Small intestine (tissue), 7 donors: ENCODE data around the gene PRICKLE1. TPM values are rescaled to one million over a fixed set of nuclear protein-coding genes. Genes with fewer than 3 reads are reported as not detected.
A peak's percentile ranks its signal among the peaks of the same experiment; 100 is the strongest.

Experiments used
- DNase-seq, 2 donors: peaks; one replicate each; pipeline versions ENCODE4 v3.0.0 to v3.0.0-alpha.2; 2013
- FAIRE-seq: peaks from 2 replicates; lab custom pipeline; 2012; peaks lifted over from hg19 to GRCh38; lab: Jason Lieb, UNC
- H3K27ac ChIP-seq, 3 donors: one replicate each; pipeline ENCODE4 v1.5.1; 2013; ENCODE audit warnings: low read length in 2 of 3, mild to moderate bottlenecking in 2 of 3, control low read depth in 1 of 3, inconsistent platforms in 1 of 3, low read depth in 1 of 3, moderate library complexity in 1 of 3
- H3K27me3 ChIP-seq, 3 donors: one replicate each; pipeline ENCODE4 v1.6.1; 2013; ENCODE audit warnings: low read length in 3 of 3, inconsistent platforms in 1 of 3; ENCODE audit not compliant: control insufficient read depth in 3 of 3, insufficient read depth in 3 of 3
- H3K36me3 ChIP-seq, 3 donors: one replicate each; pipeline ENCODE4 v1.6.1; 2013; ENCODE audit warnings: low read length in 3 of 3, inconsistent platforms in 1 of 3, low read depth in 1 of 3, mild to moderate bottlenecking in 1 of 3, moderate library complexity in 1 of 3; ENCODE audit not compliant: control insufficient read depth in 3 of 3, insufficient read depth in 2 of 3
- H3K4me1 ChIP-seq, 3 donors: one replicate each; pipeline ENCODE4 v1.6.1; 2013; ENCODE audit warnings: low read length in 2 of 3, inconsistent platforms in 1 of 3, low read depth in 1 of 3, mild to moderate bottlenecking in 1 of 3, moderate library complexity in 1 of 3; ENCODE audit not compliant: control insufficient read depth in 3 of 3, insufficient read depth in 2 of 3
- H3K4me3 ChIP-seq, 3 donors: one replicate each; pipeline ENCODE4 v1.5.1; 2013; ENCODE audit warnings: low read length in 3 of 3, control low read depth in 1 of 3, inconsistent platforms in 1 of 3, low read depth in 1 of 3, mild to moderate bottlenecking in 1 of 3, moderate library complexity in 1 of 3
- H3K9me3 ChIP-seq, 2 donors: one replicate each; pipeline ENCODE4 v1.6.1; 2013; ENCODE audit warnings: low read depth in 1 of 2, low read length in 1 of 2; ENCODE audit not compliant: control insufficient read depth in 2 of 2, insufficient read depth in 1 of 2
- WGBS, 3 donors: extraction: QIAGEN DNeasy Blood & Tissue Kit; methylation state at CpG; one replicate each; pipeline ENCODE4 v1.1.7; 2013; 5-methylcytosine and 5-hydroxymethylcytosine counted together
- polyA plus RNA-seq, 4 donors: library from polyadenylated mRNA; stranded (reverse) in 3 of 4; unstranded in 1 of 4; fragments of 200-250 nt in 3 of 4; fragments of 120-200 nt in 1 of 4; gene quantifications; one replicate each; pipeline versions ENCODE4 v1.2.1 to v1.2.3, GENCODE V29; 2013
- donor health status: healthy with polysubstance abuse.
- donor health status: control.
- donor health status: control.
- donor health status: Bipolar disorder and iron deficiency.
- donor health status: healthy.

The PRICKLE1 gene
- polyA plus RNA-seq, 4 donors: 0.22 to 4.0 (median 0.82) TPM

GRCh38 chr12:42490261-42490842 is 99.2 kb downstream of the PRICKLE1 start:
- H3K4me3 ChIP-seq: no peak overlapping the region
- 83 to 93% (median 89%) methylated on average over 5 of the region's 5 CpGs for WGBS, 3 donors
- H3K27me3 ChIP-seq: no peaks in the 10 kb centered on the region
- H3K9me3 ChIP-seq: no peaks in the 10 kb centered on the region
- H3K27ac ChIP-seq: no peak overlapping the region
- no peaks in the 10 kb centered on the region for H3K36me3 ChIP-seq
- no peaks in the 10 kb centered on the region for H3K4me1 ChIP-seq
- DNase-seq (no peak), FAIRE-seq (no peak)

DNA sequence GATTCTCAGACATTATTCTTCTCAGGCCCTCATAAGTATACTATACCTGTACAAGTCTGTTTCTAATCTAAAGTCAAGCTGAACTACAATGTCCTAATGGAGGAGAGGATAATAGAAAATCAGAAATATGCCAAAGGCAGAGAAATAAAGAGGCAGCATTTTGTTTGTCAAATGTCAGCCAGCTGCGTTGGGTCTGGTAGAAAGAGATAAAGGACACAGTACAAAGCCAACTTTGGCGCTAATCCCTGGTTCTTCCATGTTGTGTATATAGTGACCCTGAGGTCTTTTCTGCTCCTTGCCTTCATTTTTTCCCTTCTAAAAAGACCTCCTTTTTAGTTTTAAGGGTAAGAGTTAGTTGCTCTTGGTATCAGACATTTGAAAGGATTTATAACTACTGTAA is 103.1 kb downstream of the PRICKLE1 start:
- DNase-seq: no peak
- Histone ChIP-seq H3K36me3 (no peaks in the 10 kb centered on the region), H3K27ac (no peak overlapping the region), H3K4me3 (no peak overlapping the region), H3K27me3 (peaks cover 0 to 5% (median 2%) of the 10 kb centered on the region in 3 donors), H3K9me3 (no peaks in the 10 kb centered on the region), H3K4me1 (no peaks in the 10 kb centered on the region)
- WGBS, 3 donors: 50 to 79% (median 64%) methylated on average over 2 of the region's 2 CpGs
- no peak for FAIRE-seq

DNA sequence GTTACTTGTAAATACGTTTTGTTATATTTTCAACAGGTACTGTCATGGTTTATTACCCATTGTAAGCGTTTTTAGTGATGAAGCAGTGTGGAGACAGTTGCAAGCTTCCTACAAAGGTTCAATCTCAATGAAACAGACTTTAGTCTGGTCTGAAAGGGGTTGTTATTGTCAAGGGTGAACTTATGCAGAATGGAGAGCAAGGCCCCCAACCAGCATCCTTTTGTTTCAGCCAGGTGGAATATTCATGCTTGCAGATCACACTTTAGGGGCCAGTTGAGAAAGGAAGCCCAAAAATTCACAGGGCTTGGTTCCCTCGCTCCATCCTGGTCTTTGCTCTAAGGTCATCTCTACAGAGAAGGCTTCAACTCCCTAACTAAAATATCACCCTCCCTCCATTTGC is 103.7 kb downstream of the PRICKLE1 start:
- FAIRE-seq (no peak), DNase-seq (no peak)
- H3K27ac ChIP-seq: no peak overlapping the region
- H3K27me3 ChIP-seq: peaks cover 0 to 5% (median 2%) of the 10 kb centered on the region in 3 donors
- H3K4me1 ChIP-seq: no peaks in the 10 kb centered on the region
- WGBS, 3 donors: 77 to 92% (median 77%) methylated on average over 3 of the region's 3 CpGs
- no peak overlapping the region for H3K4me3 ChIP-seq
- no peaks in the 10 kb centered on the region for H3K9me3 ChIP-seq
- no peaks in the 10 kb centered on the region for H3K36me3 ChIP-seq

DNA sequence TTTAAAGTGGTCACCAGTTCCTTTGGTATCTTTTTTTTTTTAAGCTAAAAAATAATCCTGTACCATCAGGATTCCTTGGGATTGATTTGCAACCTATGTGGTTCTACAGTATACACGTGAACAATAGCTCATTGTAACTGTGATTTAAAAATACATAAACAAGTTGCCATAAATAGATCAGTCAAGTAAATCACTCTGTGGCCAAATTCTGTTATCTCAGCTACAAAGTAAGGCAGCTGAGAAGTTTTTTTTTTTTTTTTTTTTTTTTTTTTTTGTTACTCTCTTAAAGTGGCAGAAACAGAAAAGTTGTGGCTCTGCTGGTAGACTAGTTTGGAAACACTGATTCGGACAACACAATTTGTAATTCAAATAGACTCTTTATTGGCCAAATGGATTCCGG is 104.5 kb downstream of the PRICKLE1 start:
- no peaks in the 10 kb centered on the region for H3K4me1 ChIP-seq
- no peak overlapping the region for H3K27ac ChIP-seq
- no peak for DNase-seq
- H3K4me3 ChIP-seq: no peak overlapping the region
- H3K36me3 ChIP-seq: no peaks in the 10 kb centered on the region
- FAIRE-seq: no peak
- no peaks in the 10 kb centered on the region for H3K9me3 ChIP-seq
- H3K27me3 ChIP-seq: peaks cover 0 to 5% (median 2%) of the 10 kb centered on the region in 3 donors
- 57 to 63% (median 61%) methylated on average over 3 of the region's 3 CpGs for WGBS, 3 donors

DNA sequence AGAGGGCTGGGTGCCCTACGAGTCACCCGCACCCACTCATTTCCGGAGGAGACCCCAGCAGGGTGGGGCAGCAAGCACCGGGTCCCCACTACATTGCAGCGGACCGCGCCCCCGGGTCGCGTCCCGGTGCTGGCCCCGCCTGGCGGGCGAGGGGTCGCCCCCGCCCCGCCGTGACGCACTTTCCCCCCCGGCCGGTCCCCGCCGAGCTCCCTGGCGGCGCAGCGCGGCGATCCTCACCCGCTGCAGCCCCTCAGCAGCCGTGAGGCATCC is 106.1 kb downstream of the PRICKLE1 start:
- Histone ChIP-seq H3K4me1 (no peaks in the 10 kb centered on the region), H3K27ac (peak overlapping the region; percentile 29 to 74 (median 67)), H3K27me3 (peaks cover 0 to 5% (median 2%) of the 10 kb centered on the region in 3 donors), H3K36me3 (no peaks in the 10 kb centered on the region), H3K9me3 (no peaks in the 10 kb centered on the region), H3K4me3 (peak overlapping the region; percentile 36 to 80 (median 74))
- 1% methylated on average over 22 to 30 of the region's 30 CpGs for WGBS, 3 donors
- DNase-seq (no peak), FAIRE-seq (no peak)

- 0 to 2% (median 1%) methylated on average over 66 to 83 of the region's 83 CpGs for WGBS, 3 donors
- DNase-seq (peak; percentile 30 to 87), FAIRE-seq (no peak)
- Histone ChIP-seq H3K9me3 (no peaks in the 10 kb centered on the region), H3K4me1 (no peaks in the 10 kb centered on the region), H3K36me3 (no peaks in the 10 kb centered on the region), H3K4me3 (peak overlapping the region; percentile 36 to 80 (median 74)), H3K27me3 (peaks cover 0 to 5% (median 2%) of the 10 kb centered on the region in 3 donors), H3K27ac (peak overlapping the region; percentile 29 to 74 (median 66))
Measured at GRCh38 chr12:42482748-42483520, 106.6 kb downstream of the PRICKLE1 start.

DNA sequence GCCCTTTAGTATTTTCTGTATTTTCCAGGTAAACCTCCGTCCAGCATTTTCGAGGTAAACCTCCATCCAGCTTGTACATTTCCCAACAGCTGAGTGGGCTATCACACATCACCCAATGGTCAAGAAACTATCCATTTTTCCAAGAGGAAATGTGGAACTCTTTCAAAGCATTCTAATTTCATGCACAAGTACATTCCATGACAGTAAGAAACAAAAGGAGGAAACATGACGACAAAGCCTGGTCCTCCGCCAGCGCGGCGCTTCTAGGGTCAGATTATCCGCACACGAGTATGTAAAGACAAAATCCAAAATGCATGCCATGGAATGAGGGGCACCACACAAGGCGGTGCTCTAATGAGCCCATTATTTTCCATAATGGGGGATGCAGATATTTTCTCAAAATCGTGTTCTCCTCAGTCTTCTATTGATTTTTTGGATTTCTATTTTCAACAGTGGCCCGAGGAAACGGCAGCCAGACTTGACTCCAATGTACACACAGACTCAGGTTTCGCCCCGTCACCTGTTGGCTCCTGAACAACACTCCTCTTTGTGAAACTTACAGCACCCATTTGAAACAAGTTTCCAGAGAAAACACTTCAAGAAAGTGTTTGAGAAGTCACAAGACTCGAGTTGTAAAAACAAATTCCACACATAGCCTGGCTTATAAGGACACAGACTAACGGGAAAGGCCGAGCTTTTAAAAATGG is 107.4 kb downstream of the PRICKLE1 start:
- DNase-seq (no peak), FAIRE-seq (no peak)
- Histone ChIP-seq H3K4me3 (peak overlapping the region in 2 of 3 donors; percentile 74 to 80), H3K27ac (peak overlapping the region in 2 of 3 donors; percentile 12 to 62), H3K36me3 (no peaks in the 10 kb centered on the region), H3K27me3 (peaks cover 0 to 5% (median 2%) of the 10 kb centered on the region in 3 donors), H3K4me1 (no peaks in the 10 kb centered on the region), H3K9me3 (no peaks in the 10 kb centered on the region)
- 47 to 54% (median 50%) methylated on average over 18 of the region's 18 CpGs for WGBS, 3 donors

GRCh38 chr12:42481368-42481767 is 108.2 kb downstream of the PRICKLE1 start:
- Histone ChIP-seq H3K27me3 (peaks cover 0 to 5% (median 2%) of the 10 kb centered on the region in 3 donors), H3K36me3 (no peaks in the 10 kb centered on the region), H3K9me3 (no peaks in the 10 kb centered on the region), H3K4me1 (no peaks in the 10 kb centered on the region), H3K4me3 (no peak overlapping the region), H3K27ac (no peak overlapping the region)
- WGBS, 3 donors: 84 to 96% (median 95%) methylated on average over 1 of the region's 1 CpG
- FAIRE-seq (no peak), DNase-seq (no peak)
